B cell (primary cell): ENCODE measurements around the gene KLK14. TPM values are rescaled to one million over a fixed set of nuclear protein-coding genes. Genes with fewer than 3 reads are reported as not detected.

Experiments used
- ATAC-seq: fragments of 200-7000 bp; cut with Tn5 transposase; one replicate; pipeline ENCODE4 v1.10.0; 2021; ENCODE audit warnings: low read depth, mild to moderate bottlenecking, moderate number of reproducible peaks, moderate library complexity
- CTCF ChIA-PET: fragments of 350-600 bp; sonication (Branson Sonifier 250); formaldehyde crosslinking; loops from one replicate; lab custom pipeline; 2021; ENCODE audit warnings: antibody characterized with exemption, inconsistent platforms; lab: Charles Lee
- POLR2A ChIA-PET: fragments of 350-600 bp; sonication (Branson Sonifier 250); formaldehyde crosslinking; loops from one replicate; lab custom pipeline; 2021; ENCODE audit warnings: antibody characterized with exemption; lab: Charles Lee
- DNase-seq: peaks from one replicate; pipeline ENCODE4 v3.0.0; 2013
- H2AFZ ChIP-seq: 2 replicates; pipeline ENCODE4 v1.6.1; 2012; ENCODE audit warnings: mild to moderate bottlenecking, low read depth, low read length; ENCODE audit not compliant: insufficient read depth, poor library complexity, severe bottlenecking
- H3K27ac ChIP-seq, 2 donors: 1 replicate in 1 of 2; 2 replicates in 1 of 2; pipeline ENCODE4 v1.5.1; 2012 to 2013; ENCODE audit warnings: low read length in 2 of 2, mild to moderate bottlenecking in 2 of 2, moderate library complexity in 1 of 2
- H3K27me3 ChIP-seq, 4 experiments: fragments of 200-600 bp in 1 of 4; sonication (generic) in 1 of 4; replicated peaks in 1 of 4; 1 replicate in 2 of 4; 2 replicates in 2 of 4; pipeline versions ENCODE4 v1.6.1 to v1.7.0; 2013 to 2016; ENCODE audit warnings: low read length in 3 of 4, mild to moderate bottlenecking in 2 of 4, mixed read lengths in 1 of 4, moderate library complexity in 1 of 4; ENCODE audit not compliant: insufficient read depth in 4 of 4, control insufficient read depth in 3 of 4; ENCODE audit errors: control extremely low read depth in 1 of 4
- H3K36me3 ChIP-seq, 2 experiments: replicated peaks in 1 of 2; 1 replicate in 1 of 2; 2 replicates in 1 of 2; pipeline versions ENCODE4 v1.6.1 to v1.7.1; 2013; ENCODE audit warnings: low read length in 1 of 2; ENCODE audit not compliant: insufficient read depth in 2 of 2, control insufficient read depth in 1 of 2; ENCODE audit errors: control extremely low read depth in 1 of 2, extremely low read depth in 1 of 2
- H3K4me1 ChIP-seq, 2 donors: fragments of 200-600 bp in 1 of 2; sonication (generic) in 1 of 2; 1 replicate in 1 of 2; 2 replicates in 1 of 2; pipeline versions ENCODE4 v1.5.1 to v1.6.1; 2013 to 2017; ENCODE audit warnings: low read length in 2 of 2; ENCODE audit not compliant: control insufficient read depth in 2 of 2, insufficient read depth in 2 of 2
- H3K4me2 ChIP-seq: replicated peaks from 2 replicates; pipeline ENCODE3; 2012; ENCODE audit warnings: mild to moderate bottlenecking, low read depth, low read length; ENCODE audit not compliant: poor library complexity, severe bottlenecking
- H3K4me3 ChIP-seq, 5 experiments: fragments of 200-600 bp in 1 of 5; sonication (generic) in 1 of 5; 1 replicate in 3 of 5; 2 replicates in 2 of 5; pipeline versions ENCODE4 v1.5.1 to v1.7.0; 2011 to 2016; ENCODE audit warnings: low read length in 4 of 5, mild to moderate bottlenecking in 4 of 5, low read depth in 2 of 5, control low read depth in 1 of 5, moderate library complexity in 1 of 5; ENCODE audit not compliant: insufficient read depth in 1 of 5; ENCODE audit errors: control extremely low read depth in 1 of 5, extremely low read depth in 1 of 5
- H3K79me2 ChIP-seq: fragments of 200-600 bp; sonication (generic); one replicate; pipeline ENCODE4 v1.6.0; 2016; ENCODE audit warnings: low read length; ENCODE audit not compliant: control insufficient read depth, insufficient read depth
- H3K9ac ChIP-seq: fragments of 200-600 bp; sonication (generic); 2 replicates; pipeline ENCODE4 v1.6.1; 2017; ENCODE audit warnings: mild to moderate bottlenecking, low read length, moderate library complexity
- H3K9me3 ChIP-seq, 3 donors: one replicate each; pipeline versions ENCODE4 v1.6.1 to v1.7.1; 2013; ENCODE audit warnings: low read length in 2 of 3; ENCODE audit not compliant: control insufficient read depth in 2 of 3, insufficient read depth in 1 of 3; ENCODE audit errors: control extremely low read depth in 1 of 3
- H4K20me1 ChIP-seq: 2 replicates; pipeline ENCODE4 v1.6.0; 2012; ENCODE audit warnings: mild to moderate bottlenecking, low read length; ENCODE audit not compliant: insufficient read depth, control insufficient read depth, poor library complexity, severe bottlenecking
- H3K27ac Mint-ChIP-seq: one replicate; pipeline ENCODE4 v1.8.0; 2021; ENCODE audit warnings: mixed read lengths
- H3K27me3 Mint-ChIP-seq: one replicate; pipeline ENCODE4 v1.8.0; 2021; ENCODE audit warnings: mixed read lengths
- H3K4me1 Mint-ChIP-seq: one replicate; pipeline ENCODE4 v1.8.0; 2021; ENCODE audit warnings: mixed read lengths
- H3K4me3 Mint-ChIP-seq: one replicate; pipeline ENCODE4 v1.8.0; 2021; ENCODE audit warnings: mixed read lengths
- H3K9me3 Mint-ChIP-seq: one replicate; pipeline ENCODE4 v1.8.0; 2022; ENCODE audit warnings: mixed read lengths; ENCODE audit not compliant: insufficient read depth
- EZH2 ChIP-seq: IDR thresholded peaks from 2 replicates; pipeline ENCODE4 v1.6.1; 2012; ENCODE audit warnings: borderline replicate concordance, low read depth, mild to moderate bottlenecking, moderate library complexity, low read length; ENCODE audit not compliant: insufficient read depth, poor library complexity, severe bottlenecking
- WGBS: methylation state at CpG from one replicate; pipeline ENCODE4 v1.1.5; 2013; ENCODE audit warnings: missing lambda C conversion rate; ENCODE audit not compliant: insufficient coverage; 5-methylcytosine and 5-hydroxymethylcytosine counted together
- intact Hi-C: fragments of 100-400 bp; cut with micrococcal nuclease; formaldehyde crosslinking; loops from one replicate; pipeline ENCODE4 v1.10.0; 2022
- polyA plus RNA-seq: library from polyadenylated mRNA; depleted of rRNA; stranded (reverse); fragments of >200 nt; gene quantifications from 2 replicates; pipeline ENCODE4 v1.2.3, GENCODE V29; 2012
- total RNA-seq, 2 donors: library from RNA; stranded (reverse); fragments of 120-200 nt in 1 of 2; gene quantifications; 1 replicate in 1 of 2; 2 replicates in 1 of 2; pipeline versions ENCODE4 v1.2.3 to v1.2.4, GENCODE V29; 2013 to 2022
- TF ChIP-seq, protein P1 (sequence below): fragments of 200-600 bp; IDR thresholded peaks from one replicate; pipeline ENCODE4 v1.8.0; 2022; ENCODE audit warnings: antibody characterized with exemption, mild to moderate bottlenecking

The KLK14 gene
- total and polyA plus RNA-seq, 2 donors (not counting 1 experiment from before 2014, with no cell fraction given): 0.49 to 0.59 TPM

DNA sequence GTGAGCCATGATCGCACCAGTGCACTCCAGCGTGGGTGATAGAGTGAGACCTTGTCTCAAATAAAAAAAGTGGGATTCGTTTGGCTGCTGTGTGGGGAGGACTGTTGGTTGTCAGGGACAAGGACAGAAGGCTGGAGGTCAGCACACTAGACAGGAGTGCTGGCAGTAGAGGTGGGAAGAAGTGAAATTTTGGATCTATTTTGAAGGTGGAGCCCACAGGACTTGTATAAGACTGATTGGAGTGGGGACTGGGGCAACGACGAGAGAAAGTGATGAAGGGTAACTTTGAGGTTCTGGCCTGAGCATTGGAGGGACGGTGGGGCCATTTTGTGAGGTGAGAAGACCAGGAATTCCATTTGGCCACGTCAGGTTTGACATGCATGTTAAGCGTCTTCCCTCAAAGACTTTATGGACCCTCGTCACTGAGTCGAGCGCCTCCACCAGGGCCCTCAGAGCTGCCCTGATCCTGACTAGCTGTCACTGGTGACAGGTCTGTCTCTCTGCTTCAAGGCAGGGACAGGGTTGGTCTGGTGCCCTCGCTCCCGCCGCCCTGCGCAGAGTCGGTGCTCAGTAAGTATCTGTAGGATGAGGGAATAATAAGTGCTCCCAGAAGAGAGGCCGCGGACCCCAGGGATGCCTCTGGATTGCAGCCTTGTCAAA is 24.8 kb upstream of the KLK14 start:
- peak overlapping the region; percentile 53 to 88 (median 80) for H3K4me3 ChIP-seq
- no peaks in the 10 kb centered on the region for H3K9me3 ChIP-seq
- H4K20me1 ChIP-seq: peaks cover 29% of the 10 kb centered on the region
- peaks cover 51% of the 10 kb centered on the region for H3K79me2 ChIP-seq
- H3K27ac ChIP-seq: peak overlapping the region in 1 of 2 donors; percentile 76
- intact Hi-C loops: loop anchor here (1.0 to 2.0 kb wide), 2 partner anchors 231 to 596 kb away; partner anchors contain the start of gene JOSD2
- peaks cover 0 to 3% (median 0%) of the 10 kb centered on the region in 4 experiments for H3K27me3 ChIP-seq
- Mint-ChIP-seq H3K9me3 (no peaks in the 10 kb centered on the region), H3K27ac (peak overlapping the region; percentile 97), H3K4me1 (peaks cover 35% of the 10 kb centered on the region), H3K27me3 (no peaks in the 10 kb centered on the region), H3K4me3 (peak overlapping the region; percentile 99)
- H2AFZ ChIP-seq: peak overlapping the region; percentile 69
- peaks cover 4 to 10% of the 10 kb centered on the region in 2 experiments for H3K36me3 ChIP-seq
- peaks cover 11 to 16% of the 10 kb centered on the region in 2 donors for H3K4me1 ChIP-seq
- ChIA-PET CTCF (interaction anchor here (0.6 kb wide), 1 partner anchor 11 kb away, joined by 4 read pairs; no protein-coding TSS in a partner anchor), POLR2A (no interaction called here)
- ATAC-seq (no peak), DNase-seq (peak; percentile 20)
- WGBS: 26% methylated on average over 18 of the region's 18 CpGs
- peak overlapping the region; percentile 96 for H3K4me2 ChIP-seq
- no peak for TF ChIP-seq EZH2
- TF ChIP-seq, protein P1, sequence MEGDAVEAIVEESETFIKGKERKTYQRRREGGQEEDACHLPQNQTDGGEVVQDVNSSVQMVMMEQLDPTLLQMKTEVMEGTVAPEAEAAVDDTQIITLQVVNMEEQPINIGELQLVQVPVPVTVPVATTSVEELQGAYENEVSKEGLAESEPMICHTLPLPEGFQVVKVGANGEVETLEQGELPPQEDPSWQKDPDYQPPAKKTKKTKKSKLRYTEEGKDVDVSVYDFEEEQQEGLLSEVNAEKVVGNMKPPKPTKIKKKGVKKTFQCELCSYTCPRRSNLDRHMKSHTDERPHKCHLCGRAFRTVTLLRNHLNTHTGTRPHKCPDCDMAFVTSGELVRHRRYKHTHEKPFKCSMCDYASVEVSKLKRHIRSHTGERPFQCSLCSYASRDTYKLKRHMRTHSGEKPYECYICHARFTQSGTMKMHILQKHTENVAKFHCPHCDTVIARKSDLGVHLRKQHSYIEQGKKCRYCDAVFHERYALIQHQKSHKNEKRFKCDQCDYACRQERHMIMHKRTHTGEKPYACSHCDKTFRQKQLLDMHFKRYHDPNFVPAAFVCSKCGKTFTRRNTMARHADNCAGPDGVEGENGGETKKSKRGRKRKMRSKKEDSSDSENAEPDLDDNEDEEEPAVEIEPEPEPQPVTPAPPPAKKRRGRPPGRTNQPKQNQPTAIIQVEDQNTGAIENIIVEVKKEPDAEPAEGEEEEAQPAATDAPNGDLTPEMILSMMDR: peak; percentile 3
- H3K9ac ChIP-seq: peak overlapping the region; percentile 88

DNA sequence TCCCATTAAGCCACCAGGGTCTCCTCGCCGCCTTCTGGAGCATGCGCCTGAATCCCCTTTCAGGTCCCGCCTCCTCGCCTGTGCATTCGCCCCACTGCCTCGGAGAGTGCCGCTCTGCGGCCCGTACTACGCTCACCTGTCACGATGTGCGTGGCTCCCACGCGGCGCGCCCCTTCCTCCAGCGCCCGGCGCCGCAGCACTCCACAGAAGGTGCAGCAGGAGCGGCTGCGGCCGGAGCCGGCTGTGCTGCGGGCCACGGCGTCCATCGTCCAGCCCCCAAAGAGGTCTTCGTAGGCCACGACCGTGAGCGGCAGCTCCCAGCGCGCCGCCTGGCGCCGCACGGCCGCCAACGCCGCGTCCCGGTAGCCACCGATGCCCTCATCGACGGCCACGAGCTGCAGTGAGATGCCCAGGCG is 21.2 kb upstream of the KLK14 start:
- CTCF ChIA-PET: no interaction called here
- TF ChIP-seq, protein P1: no peak
- no peak for TF ChIP-seq EZH2
- H3K79me2 ChIP-seq: peaks cover 61% of the 10 kb centered on the region
- peaks cover 56% of the 10 kb centered on the region for H4K20me1 ChIP-seq
- H3K9me3 ChIP-seq: no peaks in the 10 kb centered on the region
- no peak for DNase-seq
- H2AFZ ChIP-seq: no peak overlapping the region
- no peak overlapping the region for H3K27ac Mint-ChIP-seq
- H3K4me1 ChIP-seq: peaks cover 10 to 14% of the 10 kb centered on the region in 2 donors
- H3K27me3 Mint-ChIP-seq: no peaks in the 10 kb centered on the region
- H3K4me3 ChIP-seq: no peak overlapping the region
- H3K27me3 ChIP-seq: no peaks in the 10 kb centered on the region
- no peak overlapping the region for H3K4me3 Mint-ChIP-seq
- intact Hi-C loops: no loop called here
- peaks cover 32% of the 10 kb centered on the region for H3K4me1 Mint-ChIP-seq
- H3K9ac ChIP-seq: no peak overlapping the region
- no peak overlapping the region for H3K4me2 ChIP-seq
- H3K36me3 ChIP-seq: peaks cover 11 to 21% of the 10 kb centered on the region in 2 experiments
- ATAC-seq: no peak
- POLR2A ChIA-PET: no interaction called here
- H3K9me3 Mint-ChIP-seq: no peaks in the 10 kb centered on the region
- H3K27ac ChIP-seq: no peak overlapping the region
- WGBS: 97% methylated on average over 49 of the region's 49 CpGs
